SK-N-SH treated with all-trans-retinoic acid at 6 μM for 48 hours (cell line): ENCODE data around the gene TLE2.

Experiments
- ATAC-seq: fragments of 200-7000 bp; cut with Tn5 transposase; 3 replicates; pipeline ENCODE4 v1.9.1; 2020; ENCODE audit warnings: mild to moderate bottlenecking, moderate library complexity
- ARNTL ChIP-seq: fragments of 450-650 bp; formaldehyde crosslinking; IDR thresholded peaks from 2 replicates; pipeline ENCODE4 v1.5.0; 2020; ENCODE audit warnings: low read depth, mild to moderate bottlenecking, moderate library complexity, borderline replicate concordance
- CREB5 ChIP-seq: fragments of 250-450 bp; sonication (Bioruptor Pico); IDR thresholded peaks from 2 replicates; pipeline ENCODE4 v1.5.1; 2020; ENCODE audit warnings: low read depth, mild to moderate bottlenecking, moderate library complexity
- CSDC2 ChIP-seq: fragments of 250-450 bp; sonication (Bioruptor Pico); IDR thresholded peaks from 2 replicates; pipeline ENCODE4 v1.5.0; 2020; ENCODE audit warnings: mild to moderate bottlenecking, moderate library complexity
- CSRNP3 ChIP-seq: fragments of 250-450 bp; sonication (Bioruptor Pico); IDR thresholded peaks from 2 replicates; pipeline ENCODE4 v1.5.1; 2021; ENCODE audit warnings: mild to moderate bottlenecking, moderate library complexity
- ESRRG ChIP-seq: fragments of 250-450 bp; sonication (Bioruptor Pico); IDR thresholded peaks from 2 replicates; pipeline ENCODE4 v1.6.1; 2021; ENCODE audit warnings: mild to moderate bottlenecking
- GLIS3 ChIP-seq: fragments of 250-450 bp; sonication (Bioruptor Pico); IDR thresholded peaks from 2 replicates; pipeline ENCODE4 v1.5.0; 2020; ENCODE audit warnings: mild to moderate bottlenecking, moderate library complexity
- OSR1 ChIP-seq: fragments of 250-450 bp; sonication (Bioruptor Pico); IDR thresholded peaks from 2 replicates; pipeline ENCODE4 v1.8.0; 2022; ENCODE audit warnings: moderate library complexity, mild to moderate bottlenecking, inconsistent platforms
- PATZ1 ChIP-seq: fragments of 250-450 bp; sonication (Bioruptor Pico); IDR thresholded peaks from 2 replicates; pipeline ENCODE4 v1.8.0; 2020; ENCODE audit warnings: mild to moderate bottlenecking, moderate library complexity, borderline replicate concordance
- POU6F1 ChIP-seq: fragments of 250-450 bp; sonication (Bioruptor Pico); IDR thresholded peaks from 2 replicates; pipeline ENCODE4 v1.8.0; 2021; ENCODE audit warnings: low read depth, mild to moderate bottlenecking, moderate library complexity, borderline replicate concordance
- RARB ChIP-seq: fragments of 250-450 bp; sonication (Bioruptor Pico); IDR thresholded peaks from 2 replicates; pipeline ENCODE4 v1.8.0; 2021; ENCODE audit warnings: mild to moderate bottlenecking, moderate library complexity
- TOX ChIP-seq: fragments of 250-450 bp; sonication (Bioruptor Pico); IDR thresholded peaks from 2 replicates; pipeline ENCODE4 v1.8.0; 2021; ENCODE audit warnings: mild to moderate bottlenecking, moderate library complexity, borderline replicate concordance
- ZFP30 ChIP-seq: fragments of 450-650 bp; formaldehyde crosslinking; IDR thresholded peaks from 2 replicates; pipeline ENCODE4 v1.5.0; 2022; ENCODE audit warnings: mild to moderate bottlenecking, moderate library complexity
- ZNF8 ChIP-seq: fragments of 450-650 bp; formaldehyde crosslinking; IDR thresholded peaks from 2 replicates; pipeline ENCODE4 v1.5.0; 2020; ENCODE audit warnings: mild to moderate bottlenecking, moderate library complexity

Gene TLE2

GRCh38 chr19:3046698-3047495 is 17.8 kb upstream of the TLE2 start:
- TF ChIP-seq POU6F1 (CRISPR knock-in tag) = no peak
- no peak for TF ChIP-seq TOX (CRISPR knock-in tag)
- no peak for TF ChIP-seq OSR1
- TF ChIP-seq, all 23 proteins: peak for 0
- no peak for ATAC-seq

GRCh38 chr19:3045885-3046697 is 17.0 kb upstream of the TLE2 start:
- ATAC-seq = no peak
- TF ChIP-seq ZNF8 (CRISPR knock-in tag) (no peak), TOX (CRISPR knock-in tag) (no peak), CSRNP3 (no peak)

- no peak for ATAC-seq
- TF ChIP-seq PATZ1 (CRISPR knock-in tag) (no peak), TOX (CRISPR knock-in tag) (no peak), GLIS3 (CRISPR knock-in tag) (no peak), ARNTL (CRISPR knock-in tag) (no peak), ZNF8 (CRISPR knock-in tag) (no peak), OSR1 (no peak), CREB5 (CRISPR knock-in tag) (no peak), ZFP30 (CRISPR knock-in tag) (no peak), RARB (no peak)
Observed at GRCh38 chr19:3045191-3045590, 16.1 kb upstream of the TLE2 start.

- ATAC-seq = no peak
- no peak for TF ChIP-seq CSDC2 (CRISPR knock-in tag)
- TF ChIP-seq ESRRG (CRISPR knock-in tag) = no peak
- TF ChIP-seq PATZ1 (CRISPR knock-in tag) = no peak
- no peak for TF ChIP-seq ARNTL (CRISPR knock-in tag)
Observed at GRCh38 chr19:3042621-3043267, 13.7 kb upstream of the TLE2 start.
